Measurements from ENCODE around the gene DENND10.

- TF ChIP-seq CEBPB (IDR thresholded peaks at IDR 0.05) (no peak), YY1 (IDR thresholded peaks at IDR 0.05; ENCODE audit: low read depth) (no peak), NFIC (IDR thresholded peaks at IDR 0.05) (no peak), CREB1 (IDR thresholded peaks at IDR 0.05; ENCODE audit: low read depth) (no peak), TAF1 (IDR thresholded peaks at IDR 0.05; ENCODE audit: low read depth) (no peak), EP300 (IDR thresholded peaks at IDR 0.05; ENCODE audit: borderline replicate concordance) (no peak), RAD21 (IDR thresholded peaks at IDR 0.05; ENCODE audit: low read depth) (no peak), TCF12 (IDR thresholded peaks at IDR 0.05; ENCODE audit: low read depth) (no peak), FOXM1 (IDR thresholded peaks at IDR 0.05; ENCODE audit: borderline replicate concordance, low read depth) (no peak), MAX (IDR thresholded peaks at IDR 0.05) (no peak), EGR1 (IDR thresholded peaks at IDR 0.05) (no peak), TEAD4 (IDR thresholded peaks at IDR 0.05) (no peak)
- TF ChIP-seq, protein P1, sequence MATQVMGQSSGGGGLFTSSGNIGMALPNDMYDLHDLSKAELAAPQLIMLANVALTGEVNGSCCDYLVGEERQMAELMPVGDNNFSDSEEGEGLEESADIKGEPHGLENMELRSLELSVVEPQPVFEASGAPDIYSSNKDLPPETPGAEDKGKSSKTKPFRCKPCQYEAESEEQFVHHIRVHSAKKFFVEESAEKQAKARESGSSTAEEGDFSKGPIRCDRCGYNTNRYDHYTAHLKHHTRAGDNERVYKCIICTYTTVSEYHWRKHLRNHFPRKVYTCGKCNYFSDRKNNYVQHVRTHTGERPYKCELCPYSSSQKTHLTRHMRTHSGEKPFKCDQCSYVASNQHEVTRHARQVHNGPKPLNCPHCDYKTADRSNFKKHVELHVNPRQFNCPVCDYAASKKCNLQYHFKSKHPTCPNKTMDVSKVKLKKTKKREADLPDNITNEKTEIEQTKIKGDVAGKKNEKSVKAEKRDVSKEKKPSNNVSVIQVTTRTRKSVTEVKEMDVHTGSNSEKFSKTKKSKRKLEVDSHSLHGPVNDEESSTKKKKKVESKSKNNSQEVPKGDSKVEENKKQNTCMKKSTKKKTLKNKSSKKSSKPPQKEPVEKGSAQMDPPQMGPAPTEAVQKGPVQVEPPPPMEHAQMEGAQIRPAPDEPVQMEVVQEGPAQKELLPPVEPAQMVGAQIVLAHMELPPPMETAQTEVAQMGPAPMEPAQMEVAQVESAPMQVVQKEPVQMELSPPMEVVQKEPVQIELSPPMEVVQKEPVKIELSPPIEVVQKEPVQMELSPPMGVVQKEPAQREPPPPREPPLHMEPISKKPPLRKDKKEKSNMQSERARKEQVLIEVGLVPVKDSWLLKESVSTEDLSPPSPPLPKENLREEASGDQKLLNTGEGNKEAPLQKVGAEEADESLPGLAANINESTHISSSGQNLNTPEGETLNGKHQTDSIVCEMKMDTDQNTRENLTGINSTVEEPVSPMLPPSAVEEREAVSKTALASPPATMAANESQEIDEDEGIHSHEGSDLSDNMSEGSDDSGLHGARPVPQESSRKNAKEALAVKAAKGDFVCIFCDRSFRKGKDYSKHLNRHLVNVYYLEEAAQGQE (IDR thresholded peaks at IDR 0.05; ENCODE audit: low read depth), result no peak
- TF ChIP-seq, protein P2, sequence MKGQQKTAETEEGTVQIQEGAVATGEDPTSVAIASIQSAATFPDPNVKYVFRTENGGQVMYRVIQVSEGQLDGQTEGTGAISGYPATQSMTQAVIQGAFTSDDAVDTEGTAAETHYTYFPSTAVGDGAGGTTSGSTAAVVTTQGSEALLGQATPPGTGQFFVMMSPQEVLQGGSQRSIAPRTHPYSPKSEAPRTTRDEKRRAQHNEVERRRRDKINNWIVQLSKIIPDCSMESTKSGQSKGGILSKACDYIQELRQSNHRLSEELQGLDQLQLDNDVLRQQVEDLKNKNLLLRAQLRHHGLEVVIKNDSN (IDR thresholded peaks at IDR 0.05), result no peak
Measured at GRCh38 chr10:119129721-119130120, 25.8 kb downstream of the DENND10 start.

Measured in Ishikawa (cell line).